ENCODE results near the gene ALPL. TPM values are rescaled to one million over a fixed set of nuclear protein-coding genes. Genes with fewer than 3 reads are reported as not detected.

Gene ALPL
- polyA plus RNA-seq, 3 donors, result not detected

DNA sequence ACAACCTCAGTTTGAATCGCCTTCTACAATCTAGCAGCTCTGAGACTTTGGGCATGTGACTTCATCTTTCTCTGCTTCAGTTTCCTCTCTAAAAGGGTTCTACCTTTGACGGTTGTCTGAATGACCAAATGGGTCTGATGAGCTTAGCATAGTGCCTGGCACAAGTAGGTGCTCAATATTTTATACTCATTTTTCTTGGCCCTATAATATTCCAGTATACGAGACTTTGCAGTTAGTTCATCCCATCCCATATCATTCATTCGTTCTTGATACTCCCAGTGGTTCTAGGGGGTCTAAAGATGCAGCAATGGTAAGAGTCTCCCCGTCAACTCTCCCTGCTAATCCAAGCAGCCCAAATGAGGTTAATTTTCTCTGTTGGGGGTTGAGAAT, 67.6 kb downstream of the ALPL start:
- Histone ChIP-seq H3K9me3 (replicated peaks in 1 of 2; ENCODE audit: control insufficient read depth in 1 of 2, insufficient read depth in 1 of 2, low read length in 2 of 2) (no peaks in the 10 kb centered on the region), H3K4me1 (ENCODE audit: control insufficient read depth in 1 of 2, insufficient read depth in 2 of 2, low read length in 2 of 2) (no peaks in the 10 kb centered on the region), H3K79me2 (ENCODE audit: insufficient read depth, low read length) (no peaks in the 10 kb centered on the region), H3K36me3 (replicated peaks in 1 of 2; ENCODE audit: control insufficient read depth in 1 of 2, insufficient read depth in 2 of 2, low read length in 2 of 2) (no peaks in the 10 kb centered on the region), H3K27ac (ENCODE audit: low read depth in 1 of 2, low read length in 2 of 2) (no peak overlapping the region), H2AFZ (ENCODE audit: insufficient read depth, low read depth, low read length, poor library complexity, severe bottlenecking) (no peak overlapping the region), H3K9ac (ENCODE audit: insufficient read depth, low read length, poor library complexity, severe bottlenecking) (no peak overlapping the region), H4K20me1 (ENCODE audit: insufficient read depth, low read length) (no peaks in the 10 kb centered on the region), H3K4me2 (replicated peaks; ENCODE audit: extremely low read depth, low read length, poor library complexity, severe bottlenecking) (no peak overlapping the region), H3K27me3 (ENCODE audit: control insufficient read depth in 2 of 2, insufficient read depth in 2 of 2, low read length in 2 of 2) (peaks cover 0 to 21% of the 10 kb centered on the region in 2 donors), H3K4me3 (replicated peaks in 1 of 3; ENCODE audit: low read depth in 2 of 3, low read length in 3 of 3) (no peak overlapping the region)
- TF ChIP-seq, protein P1, sequence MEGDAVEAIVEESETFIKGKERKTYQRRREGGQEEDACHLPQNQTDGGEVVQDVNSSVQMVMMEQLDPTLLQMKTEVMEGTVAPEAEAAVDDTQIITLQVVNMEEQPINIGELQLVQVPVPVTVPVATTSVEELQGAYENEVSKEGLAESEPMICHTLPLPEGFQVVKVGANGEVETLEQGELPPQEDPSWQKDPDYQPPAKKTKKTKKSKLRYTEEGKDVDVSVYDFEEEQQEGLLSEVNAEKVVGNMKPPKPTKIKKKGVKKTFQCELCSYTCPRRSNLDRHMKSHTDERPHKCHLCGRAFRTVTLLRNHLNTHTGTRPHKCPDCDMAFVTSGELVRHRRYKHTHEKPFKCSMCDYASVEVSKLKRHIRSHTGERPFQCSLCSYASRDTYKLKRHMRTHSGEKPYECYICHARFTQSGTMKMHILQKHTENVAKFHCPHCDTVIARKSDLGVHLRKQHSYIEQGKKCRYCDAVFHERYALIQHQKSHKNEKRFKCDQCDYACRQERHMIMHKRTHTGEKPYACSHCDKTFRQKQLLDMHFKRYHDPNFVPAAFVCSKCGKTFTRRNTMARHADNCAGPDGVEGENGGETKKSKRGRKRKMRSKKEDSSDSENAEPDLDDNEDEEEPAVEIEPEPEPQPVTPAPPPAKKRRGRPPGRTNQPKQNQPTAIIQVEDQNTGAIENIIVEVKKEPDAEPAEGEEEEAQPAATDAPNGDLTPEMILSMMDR (IDR thresholded peaks at IDR 0.05), result no peak
- DNase-seq, result no peak
- 100% methylated on average over 1 of the region's 5 CpGs for WGBS (ENCODE audit: insufficient coverage)
- intact Hi-C loops (cut with micrococcal nuclease), result no loop called here
- Mint-ChIP-seq H3K4me3 (no peak overlapping the region), H3K36me3 (no peaks in the 10 kb centered on the region), H3K4me1 (no peaks in the 10 kb centered on the region), H3K27ac (no peak overlapping the region), H3K27me3 (ENCODE audit: low read depth in 3 of 3) (peaks cover 27 to 36% (median 32%) of the 10 kb centered on the region in 3 donors), H3K9me3 (peaks cover 0 to 4% (median 2%) of the 10 kb centered on the region in 7 donors)

DNA sequence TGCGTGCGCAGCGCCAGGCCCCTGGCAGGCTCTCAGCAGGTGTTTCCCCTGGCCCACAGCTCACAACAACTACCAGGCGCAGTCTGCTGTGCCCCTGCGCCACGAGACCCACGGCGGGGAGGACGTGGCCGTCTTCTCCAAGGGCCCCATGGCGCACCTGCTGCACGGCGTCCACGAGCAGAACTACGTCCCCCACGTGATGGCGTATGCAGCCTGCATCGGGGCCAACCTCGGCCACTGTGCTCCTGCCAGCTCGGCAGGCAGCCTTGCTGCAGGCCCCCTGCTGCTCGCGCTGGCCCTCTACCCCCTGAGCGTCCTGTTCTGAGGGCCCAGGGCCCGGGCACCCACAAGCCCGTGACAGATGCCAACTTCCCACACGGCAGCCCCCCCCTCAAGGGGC, 68.1 kb downstream of the ALPL start:
- H3K4me3 ChIP-seq (replicated peaks in 1 of 3; ENCODE audit: low read depth in 2 of 3, low read length in 3 of 3), result no peak overlapping the region
- H2AFZ ChIP-seq (ENCODE audit: insufficient read depth, low read depth, low read length, poor library complexity, severe bottlenecking), result no peak overlapping the region
- no peak overlapping the region for H3K9ac ChIP-seq (ENCODE audit: insufficient read depth, low read length, poor library complexity, severe bottlenecking)
- no peaks in the 10 kb centered on the region for H3K4me1 ChIP-seq (ENCODE audit: control insufficient read depth in 1 of 2, insufficient read depth in 2 of 2, low read length in 2 of 2)
- peaks cover 0 to 21% of the 10 kb centered on the region in 2 donors for H3K27me3 ChIP-seq (ENCODE audit: control insufficient read depth in 2 of 2, insufficient read depth in 2 of 2, low read length in 2 of 2)
- H3K4me3 Mint-ChIP-seq, result no peak overlapping the region
- TF ChIP-seq, protein P1 (IDR thresholded peaks at IDR 0.05), result no peak
- no peaks in the 10 kb centered on the region for H3K36me3 ChIP-seq (replicated peaks in 1 of 2; ENCODE audit: control insufficient read depth in 1 of 2, insufficient read depth in 2 of 2, low read length in 2 of 2)
- no peak overlapping the region for H3K27ac ChIP-seq (ENCODE audit: low read depth in 1 of 2, low read length in 2 of 2)
- H3K9me3 Mint-ChIP-seq, result peaks cover 0 to 2% (median 0%) of the 10 kb centered on the region in 7 donors
- no peaks in the 10 kb centered on the region for H3K79me2 ChIP-seq (ENCODE audit: insufficient read depth, low read length)
- peak overlapping the region in 1 of 7 donors; percentile 11 for H3K27ac Mint-ChIP-seq
- no peak for DNase-seq
- intact Hi-C loops (cut with micrococcal nuclease), result no loop called here
- H3K4me2 ChIP-seq (replicated peaks; ENCODE audit: extremely low read depth, low read length, poor library complexity, severe bottlenecking), result no peak overlapping the region
- H4K20me1 ChIP-seq (ENCODE audit: insufficient read depth, low read length), result no peaks in the 10 kb centered on the region
- H3K36me3 Mint-ChIP-seq, result no peaks in the 10 kb centered on the region
- H3K9me3 ChIP-seq (replicated peaks in 1 of 2; ENCODE audit: control insufficient read depth in 1 of 2, insufficient read depth in 1 of 2, low read length in 2 of 2), result no peaks in the 10 kb centered on the region
- 85% methylated on average over 18 of the region's 26 CpGs for WGBS (ENCODE audit: insufficient coverage)
- no peaks in the 10 kb centered on the region for H3K4me1 Mint-ChIP-seq
- H3K27me3 Mint-ChIP-seq (ENCODE audit: low read depth in 3 of 3), result peaks cover 27 to 36% (median 32%) of the 10 kb centered on the region in 3 donors
